Right lung (tissue), 5 donors: ENCODE data around the gene RANBP17. TPM values are rescaled to one million over a fixed set of nuclear protein-coding genes. Genes with fewer than 3 reads are reported as not detected.
"Not testable (repeated sequence)": the region's sequence is repeated elsewhere in the genome, so short reads cannot be mapped to it uniquely, and the experiment has no call there.

Experiments used
- DNase-seq, 2 donors: peaks; one replicate each; pipeline ENCODE4 v3.0.0-alpha.2; 2013
- polyA plus RNA-seq, 5 donors: library from polyadenylated mRNA; unstranded; fragments of 120-200 nt; gene quantifications; one replicate each; pipeline versions ENCODE4 v1.2.1 to v1.2.3, GENCODE V29; 2013; ENCODE audit warnings: inconsistent platforms in 1 of 5, low replicate concordance in 1 of 5; ENCODE audit not compliant: insufficient read length in 5 of 5, insufficient read depth in 1 of 5

The RANBP17 gene
- polyA plus RNA-seq, 5 donors: 21.5 to 56.2 (median 39.6) TPM

DNA sequence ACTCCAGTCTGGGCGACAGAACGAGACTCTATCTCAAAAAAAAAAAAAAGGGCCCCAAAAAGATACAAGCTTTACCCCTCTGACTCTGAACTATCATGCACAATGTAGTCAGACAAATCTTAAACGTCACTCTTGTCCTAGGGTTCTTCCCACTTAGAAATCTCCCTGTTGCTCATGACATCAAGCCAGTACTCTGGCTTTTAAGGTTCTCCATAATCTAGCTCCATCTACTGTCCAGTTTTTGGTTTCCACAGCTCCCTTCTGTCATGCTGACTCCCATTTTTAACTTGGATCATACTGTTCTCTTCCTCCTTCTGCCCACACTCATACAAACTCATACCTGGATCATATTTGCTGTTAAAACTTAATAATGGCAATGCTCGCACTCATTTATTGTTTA is 290.6 kb downstream of the RANBP17 start:
- DNase-seq: no peak

DNA sequence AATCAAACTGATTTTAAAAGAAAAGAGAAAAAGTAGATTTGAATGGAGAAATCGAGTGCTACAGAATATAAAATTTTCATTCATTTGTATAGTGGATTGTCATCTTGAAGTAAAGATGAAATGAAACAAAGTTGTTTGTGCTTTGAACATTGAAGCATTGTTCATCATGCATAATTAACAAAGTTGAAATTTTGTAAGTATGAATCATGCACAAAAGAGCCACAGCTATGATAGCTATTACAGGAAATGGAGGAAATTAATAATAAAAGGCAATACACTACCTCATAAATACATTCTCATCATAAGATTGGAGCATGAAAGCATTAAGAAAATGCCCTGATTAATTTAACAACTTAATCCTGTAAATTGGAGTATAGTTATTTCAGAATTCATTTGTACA is 293.8 kb downstream of the RANBP17 start:
- no peak for DNase-seq

DNA sequence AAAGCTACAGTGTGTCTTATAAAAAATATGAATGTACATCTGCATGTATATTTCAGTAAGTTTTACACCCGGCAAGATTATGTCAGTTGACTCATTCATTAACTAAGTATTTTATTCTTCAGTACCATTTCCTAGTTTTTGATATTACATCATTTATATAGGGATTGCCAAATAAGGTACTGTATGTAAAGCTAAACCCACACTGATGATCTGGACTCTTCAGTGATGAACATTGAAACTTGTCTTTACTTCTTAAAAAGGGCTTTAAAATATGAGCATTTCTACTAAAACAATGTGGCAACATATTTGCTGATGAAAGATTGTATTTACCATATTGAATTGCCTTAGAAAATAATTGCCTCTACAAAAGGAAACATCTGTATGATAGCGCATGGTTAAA is 295.5 kb downstream of the RANBP17 start:
- no peak for DNase-seq

DNA sequence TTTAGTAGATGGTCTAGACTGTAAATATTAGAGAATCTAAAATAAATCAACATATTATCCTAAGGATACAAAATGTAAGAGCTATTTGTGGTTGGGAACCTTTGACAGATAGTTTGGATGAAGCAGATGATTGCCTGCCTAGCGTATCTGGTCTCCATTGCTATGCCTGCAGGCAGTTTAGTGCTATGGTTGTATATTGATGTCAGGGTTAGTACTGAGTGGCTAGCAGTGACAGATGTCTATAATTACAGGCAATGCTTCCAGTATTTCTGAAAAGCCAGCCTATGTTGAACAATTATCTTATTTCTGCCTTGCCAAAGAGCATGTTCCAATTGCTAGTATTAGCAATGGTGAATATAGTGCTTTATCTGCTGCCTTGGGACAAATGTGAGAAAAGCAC is 296.0 kb downstream of the RANBP17 start:
- DNase-seq: no peak

DNA sequence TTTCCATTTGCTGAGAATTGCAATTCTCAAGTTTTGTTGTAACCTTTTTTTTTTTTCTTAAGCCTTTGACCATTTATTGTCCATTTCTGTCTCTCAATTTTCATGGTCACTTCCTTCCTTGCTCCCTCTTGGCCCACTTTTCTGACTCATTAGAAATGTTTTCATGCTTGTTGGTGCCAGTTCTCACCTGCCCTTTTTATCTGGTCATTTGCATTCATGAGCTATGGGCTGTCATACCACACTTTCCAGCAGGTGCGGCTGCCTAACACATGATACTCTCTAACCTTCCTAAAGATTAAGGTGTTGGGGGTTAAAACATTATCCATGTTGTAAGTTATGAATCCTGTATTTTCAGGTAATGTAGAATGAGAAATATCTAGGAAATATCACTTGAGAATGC is 296.8 kb downstream of the RANBP17 start:
- DNase-seq: no peak

DNA sequence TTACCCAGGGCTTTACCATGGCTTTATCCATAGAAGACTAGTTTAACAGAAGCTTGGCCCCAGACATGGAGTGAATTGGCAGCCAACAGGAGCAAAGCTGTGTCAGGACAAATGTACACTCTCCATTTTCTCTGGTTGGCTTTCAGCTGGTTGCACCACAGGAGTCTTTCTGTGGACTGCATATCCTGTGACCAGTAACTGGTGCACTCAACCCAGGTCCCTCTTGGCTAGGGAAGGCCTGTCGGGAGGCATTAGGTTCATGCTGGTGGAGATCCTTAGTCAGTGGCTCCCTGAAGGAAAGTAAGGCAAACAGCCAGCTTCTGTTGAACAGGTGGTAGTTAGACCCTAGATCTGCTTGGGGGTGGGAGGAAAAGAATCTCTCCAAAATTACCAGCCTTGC is 300.3 kb downstream of the RANBP17 start:
- DNase-seq: no peak

DNA sequence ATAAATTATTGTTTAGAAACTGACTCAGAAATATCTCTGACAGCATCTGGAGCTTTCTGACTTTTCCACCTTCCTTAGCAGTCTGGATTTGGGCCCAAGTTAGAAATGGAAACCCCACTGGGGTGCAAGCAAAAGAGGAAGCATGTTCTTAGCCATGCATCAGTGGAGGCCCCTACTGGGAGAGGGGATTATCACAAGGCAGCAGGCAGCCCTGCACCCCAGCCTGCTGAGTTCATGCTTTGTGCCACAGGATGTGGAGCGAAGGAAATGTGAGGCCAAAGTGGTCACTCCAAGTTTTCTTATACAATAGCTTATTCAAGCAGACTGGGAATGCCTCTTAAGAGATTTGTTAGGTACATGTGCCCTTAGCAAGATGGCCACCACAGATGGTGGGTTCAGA is 300.8 kb downstream of the RANBP17 start:
- no peak for DNase-seq

DNA sequence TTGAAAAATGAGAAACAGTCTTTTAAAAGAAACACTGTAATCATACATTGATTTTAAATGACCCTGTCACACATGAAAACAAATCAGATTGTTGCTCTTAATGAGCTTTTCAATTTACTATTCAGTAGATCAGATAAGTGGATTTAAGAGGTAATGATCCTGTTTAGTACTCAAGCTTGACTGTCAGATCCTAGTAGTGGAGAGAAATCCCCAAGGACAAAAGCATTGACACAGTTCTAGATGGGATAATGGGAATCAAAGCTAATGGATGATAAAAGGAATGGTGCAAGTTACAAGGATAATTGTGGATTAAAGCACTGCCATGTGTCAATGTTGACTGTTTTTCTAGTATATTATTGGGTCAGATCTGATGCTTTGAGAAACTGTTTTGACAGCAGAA is 304.9 kb downstream of the RANBP17 start:
- no peak for DNase-seq

DNA sequence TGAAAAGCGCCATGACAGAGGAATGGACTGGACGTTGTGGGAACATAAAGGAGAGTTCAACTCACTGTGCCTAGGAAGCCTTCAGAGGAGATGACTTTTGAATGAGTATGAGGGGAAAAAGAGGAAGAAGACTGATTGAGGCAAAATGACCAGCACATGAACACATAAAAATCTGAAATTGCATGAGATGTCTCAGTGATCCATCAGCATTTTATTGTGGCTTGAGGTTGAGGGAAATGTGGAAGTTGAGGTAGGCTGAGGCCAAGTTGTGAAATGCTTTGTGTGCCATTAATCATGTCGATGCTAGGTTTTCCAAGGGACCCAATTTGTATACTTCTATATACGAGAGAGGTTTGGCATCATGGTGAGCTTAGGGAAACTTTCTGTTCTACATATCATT is 306.4 kb downstream of the RANBP17 start:
- DNase-seq: no peak

DNA sequence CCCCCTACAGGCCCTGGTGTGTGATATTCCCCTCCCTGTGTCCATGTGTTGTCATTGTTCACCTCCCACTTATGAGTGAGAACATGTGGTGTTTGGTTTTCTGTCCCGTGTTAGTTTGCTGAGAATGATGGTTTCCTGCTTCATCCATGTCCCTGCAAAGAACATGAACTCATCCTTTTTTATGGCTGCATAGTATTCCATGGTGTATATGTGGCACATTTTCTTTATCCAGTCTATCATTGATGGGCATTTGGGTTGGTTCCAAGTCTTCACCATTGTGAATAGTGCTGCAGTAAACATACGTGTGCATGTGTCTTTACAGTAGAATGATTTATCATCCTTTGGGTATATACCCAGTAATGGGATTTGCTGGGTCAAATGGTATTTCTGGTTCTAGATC is 313.1 kb downstream of the RANBP17 start:
- not testable (repeated sequence) for DNase-seq

DNA sequence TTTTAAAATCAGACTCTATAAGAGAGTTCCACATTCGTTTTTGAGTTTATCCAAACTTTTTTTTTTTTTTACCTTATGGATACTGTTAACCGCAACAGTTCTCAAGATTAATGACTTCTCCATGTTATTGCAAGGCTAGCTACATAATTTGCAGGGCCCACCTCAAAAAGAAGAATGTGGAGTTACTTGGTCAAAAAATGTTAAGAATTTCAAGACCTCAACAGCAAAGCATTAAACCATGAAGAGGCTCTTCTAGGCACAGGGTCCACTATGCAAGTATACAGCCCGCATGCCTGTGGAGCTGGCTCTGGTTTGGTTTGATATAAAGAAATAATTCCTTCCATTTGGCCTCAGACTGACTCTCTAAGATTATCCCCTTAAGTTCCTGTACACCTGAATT is 313.9 kb downstream of the RANBP17 start:
- no peak for DNase-seq

DNA sequence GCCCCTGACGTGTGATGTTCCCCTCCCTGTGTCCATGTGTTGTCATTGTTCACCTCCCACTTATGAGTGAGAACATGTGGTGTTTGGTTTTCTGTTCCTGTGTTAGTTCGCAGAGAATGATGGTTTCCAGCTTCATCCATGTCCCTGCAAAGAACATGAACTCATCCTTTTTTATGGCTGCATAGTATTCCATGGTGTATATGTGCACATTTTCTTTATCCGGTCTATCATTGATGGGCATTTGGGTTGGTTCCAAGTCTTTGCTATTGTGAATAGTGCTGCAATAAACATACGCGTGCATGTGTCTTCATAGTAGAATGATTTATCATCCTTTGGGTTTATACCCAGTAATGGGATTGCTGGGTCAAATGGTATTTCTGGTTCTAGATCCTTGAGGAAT is 316.4 kb downstream of the RANBP17 start:
- DNase-seq: not testable (repeated sequence)

DNA sequence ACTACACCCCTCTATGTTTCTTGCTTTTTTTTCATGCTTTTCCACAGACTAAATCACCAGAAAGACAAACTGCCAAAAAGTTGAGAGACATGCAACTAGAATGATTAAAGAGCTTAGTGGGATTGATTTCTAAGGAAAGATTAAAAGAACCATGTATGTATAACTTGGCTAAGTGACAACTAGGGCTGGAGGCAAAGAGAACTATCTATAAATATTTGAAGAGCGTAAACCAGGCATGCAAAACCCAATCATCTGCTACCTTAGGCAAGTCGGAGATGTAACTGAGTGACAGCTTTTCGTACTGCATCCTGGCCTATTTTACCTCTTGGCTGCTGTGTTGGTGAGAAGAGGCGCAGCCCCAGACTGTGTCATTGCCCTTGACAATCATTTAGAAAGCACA is 326.2 kb downstream of the RANBP17 start:
- DNase-seq: no peak

DNA sequence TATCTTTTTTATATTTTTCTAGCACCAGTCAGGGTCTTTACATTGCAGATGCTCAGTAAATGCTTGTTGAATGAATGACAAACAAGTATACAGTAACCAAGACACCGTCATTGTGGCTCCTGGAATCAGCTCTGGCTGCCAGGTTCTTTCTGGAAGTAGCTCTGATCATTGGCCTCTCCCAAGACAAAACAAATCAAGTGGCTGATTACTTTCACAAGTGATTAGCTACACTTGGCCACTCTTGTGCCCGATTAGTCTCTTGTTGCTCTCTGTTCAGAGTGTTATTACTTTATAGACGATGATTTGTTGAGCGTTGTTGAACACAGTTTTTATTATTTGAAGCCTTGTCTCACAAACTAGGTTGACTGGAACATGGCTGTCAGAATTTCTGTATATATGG is 327.6 kb downstream of the RANBP17 start:
- no peak for DNase-seq

DNA sequence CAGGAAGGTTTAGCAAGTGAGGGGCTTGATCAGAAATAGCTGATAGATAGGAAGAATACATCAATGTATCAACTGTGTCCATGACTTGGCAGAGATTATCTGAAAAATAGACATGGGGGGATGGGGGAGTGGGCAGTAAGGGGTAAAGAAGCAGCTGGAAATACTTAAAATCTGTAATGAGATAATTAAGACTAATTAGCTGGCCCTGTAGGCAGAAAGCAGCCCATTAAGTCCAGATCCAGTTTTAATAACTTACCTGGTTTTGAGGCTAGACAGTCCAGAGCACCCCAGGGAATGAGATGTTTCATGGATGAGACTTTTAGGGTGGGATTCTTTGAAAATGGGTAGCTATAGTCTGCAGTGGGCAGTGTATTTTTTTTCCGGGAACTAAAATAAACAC is 330.3 kb downstream of the RANBP17 start:
- DNase-seq: no peak

DNA sequence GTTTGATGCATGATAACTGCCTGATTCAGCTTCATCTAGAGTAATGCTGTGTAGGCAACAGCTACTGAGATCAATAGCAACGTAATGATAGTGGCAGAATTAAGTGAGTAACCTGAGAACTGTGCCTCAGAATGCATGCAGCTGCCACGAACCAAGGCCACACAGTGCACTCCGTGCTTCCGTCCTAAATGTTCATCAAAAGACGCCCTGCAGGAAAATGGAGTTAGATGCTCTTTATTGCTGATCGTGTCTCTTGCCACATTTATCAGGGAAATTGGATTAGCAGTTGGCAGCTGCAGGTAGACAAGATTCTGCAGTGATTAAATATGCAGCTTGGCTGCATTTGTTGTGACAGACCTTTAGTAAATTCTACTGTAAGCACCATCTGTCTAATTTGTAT is 339.5 kb downstream of the RANBP17 start:
- DNase-seq: peak in 1 of 2 donors; percentile 3

DNA sequence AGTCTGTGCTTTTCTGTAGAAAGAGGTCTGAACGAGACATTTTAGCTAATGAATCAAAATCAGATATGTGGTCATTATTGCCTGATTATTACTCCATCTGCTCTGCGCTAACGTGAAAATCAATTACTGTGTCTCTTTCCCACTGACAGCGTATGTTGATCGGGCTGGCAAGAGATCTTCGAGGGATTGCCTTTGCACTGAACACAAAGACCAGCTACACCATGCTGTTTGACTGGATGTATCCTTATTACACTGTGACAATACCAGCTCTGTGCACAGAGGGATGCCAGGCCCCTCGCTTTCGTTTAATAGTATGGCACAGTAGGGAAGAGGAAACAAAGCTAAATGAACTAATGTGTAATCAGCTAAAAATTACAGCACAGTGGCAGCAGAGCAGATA is 343.6 kb downstream of the RANBP17 start:
- no peak for DNase-seq

DNA sequence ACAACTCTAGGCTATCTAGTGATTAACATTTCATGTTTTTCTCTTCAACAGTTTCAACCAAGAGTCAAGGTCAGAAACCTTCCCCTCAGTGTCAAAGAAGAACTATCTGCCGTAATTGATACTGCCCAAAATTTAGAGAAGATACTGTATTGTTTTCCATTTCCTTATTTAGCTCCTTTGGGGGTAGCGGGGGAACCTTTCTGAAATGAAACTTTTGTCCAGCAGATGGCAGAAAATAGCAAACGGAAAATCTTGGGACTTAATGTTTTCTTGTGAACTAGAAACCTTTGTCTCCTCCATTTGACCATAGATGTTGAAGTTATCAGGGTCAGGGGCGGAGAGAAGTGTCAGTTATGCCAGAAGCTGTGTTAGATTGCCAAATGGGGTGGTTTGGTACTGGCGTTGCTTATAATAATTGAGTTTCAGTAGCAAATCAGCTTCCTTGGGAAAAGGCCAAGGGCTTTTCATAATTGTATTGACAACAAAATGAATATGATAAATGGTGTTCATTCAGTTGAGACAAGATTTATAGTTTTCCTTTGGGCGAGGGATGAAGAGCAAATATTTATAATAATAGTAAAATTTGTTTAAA is 345.5 kb downstream of the RANBP17 start:
- DNase-seq: peak; percentile 25 to 33

DNA sequence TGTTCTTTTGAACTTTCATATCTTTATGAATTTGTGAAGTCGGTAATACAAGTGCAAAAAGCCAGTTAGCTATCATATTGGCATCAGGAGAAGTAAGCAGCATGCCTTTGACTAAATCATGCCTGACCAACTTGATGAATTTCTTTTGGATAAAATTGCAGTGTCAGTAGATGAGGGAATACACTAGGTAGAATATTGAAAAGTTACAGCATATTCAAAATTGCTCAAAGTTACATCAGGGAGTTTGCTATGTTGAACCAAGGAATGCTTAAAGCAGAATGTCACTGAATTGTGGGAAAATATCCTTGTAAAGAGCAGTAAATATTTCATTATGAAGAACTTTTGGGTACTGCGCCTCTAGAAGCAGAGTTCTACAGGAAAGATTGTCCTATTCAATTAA is 360.1 kb downstream of the RANBP17 start:
- no peak for DNase-seq

DNA sequence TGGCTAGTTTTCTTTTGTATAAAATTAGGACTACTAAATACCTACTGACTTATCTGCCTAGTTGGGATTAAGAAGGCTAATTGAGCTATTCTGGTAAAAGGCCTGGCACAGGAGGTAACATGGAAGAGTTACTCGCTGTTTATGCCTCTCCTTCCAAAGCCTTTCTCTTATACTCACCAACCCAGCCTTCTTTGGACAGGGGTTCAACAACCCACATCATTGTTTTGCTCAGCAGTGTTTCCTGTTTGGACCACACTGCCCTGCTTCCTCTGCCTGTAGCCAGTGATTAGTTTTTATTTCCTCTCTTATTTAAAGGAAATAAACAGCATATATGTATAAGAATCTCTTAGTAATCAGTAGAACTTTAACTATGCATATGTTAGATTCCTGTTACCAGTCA is 362.1 kb downstream of the RANBP17 start:
- DNase-seq: no peak

DNA sequence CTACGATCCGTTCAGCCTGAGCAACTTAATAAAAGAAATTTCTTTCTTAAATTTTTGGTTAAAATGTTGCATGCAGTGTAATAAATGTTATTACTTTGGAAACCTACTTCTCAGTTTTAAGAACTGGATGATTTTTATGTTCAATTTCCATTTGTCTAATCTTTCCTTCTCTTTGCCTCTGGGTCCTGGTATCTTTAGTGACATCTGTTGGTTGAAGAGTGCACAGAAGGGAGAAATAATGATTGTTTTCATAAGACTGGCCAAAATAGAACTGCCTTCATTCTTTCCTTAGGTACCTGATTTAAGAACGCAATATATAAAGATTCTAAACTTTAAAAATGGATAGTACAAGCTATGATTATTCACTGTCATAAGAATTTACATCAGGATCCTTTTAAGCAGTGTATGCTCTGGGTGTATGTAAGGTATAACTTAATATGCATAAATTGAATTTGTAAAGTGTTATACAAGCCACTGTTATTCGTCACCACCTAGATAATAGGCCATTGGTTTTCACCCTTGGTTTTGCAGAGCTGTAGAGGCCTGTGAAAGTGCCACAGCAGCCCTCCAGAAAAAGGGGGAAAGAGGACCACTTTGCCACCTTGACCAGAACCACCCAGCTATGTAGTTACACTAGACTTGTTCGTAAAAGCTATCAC is 364.4 kb downstream of the RANBP17 start:
- no peak for DNase-seq

DNA sequence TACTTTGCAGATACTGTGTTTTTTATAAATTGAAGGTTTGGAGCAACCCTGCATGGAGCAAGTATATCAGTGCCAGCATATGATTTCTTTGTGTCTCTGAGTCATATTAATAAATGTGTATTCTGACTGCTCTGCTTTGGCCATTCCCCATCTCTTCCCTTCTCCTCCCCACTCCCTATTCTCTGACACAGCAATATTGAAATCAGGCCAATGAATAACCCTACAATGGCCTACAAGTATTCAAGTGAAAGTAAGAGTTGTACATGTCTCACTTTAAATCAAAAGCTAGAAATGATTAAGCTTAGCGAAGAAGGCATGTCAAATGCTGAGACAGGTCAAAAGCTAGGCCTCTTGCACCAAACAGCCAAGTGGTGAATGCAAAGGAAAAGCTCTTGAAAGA is 365.0 kb downstream of the RANBP17 start:
- no peak for DNase-seq

DNA sequence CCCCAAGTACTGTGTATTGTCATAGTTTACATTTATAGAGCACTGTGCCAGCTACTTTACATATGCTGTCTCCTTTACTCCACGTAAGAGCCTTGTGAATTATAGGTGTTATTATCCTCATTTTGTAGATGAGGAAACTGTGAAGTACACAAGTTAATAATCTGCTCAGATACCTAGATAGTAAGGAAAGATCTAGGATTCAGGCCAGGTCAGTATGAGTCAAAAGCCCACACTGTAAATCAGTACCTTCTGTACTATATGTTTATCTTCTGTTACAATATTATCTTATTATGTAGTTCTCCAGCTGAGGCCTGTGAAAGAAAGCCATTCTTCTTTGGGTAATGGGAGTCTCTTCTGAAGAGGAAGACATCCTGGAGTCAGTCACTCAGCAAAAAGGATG is 374.8 kb downstream of the RANBP17 start:
- no peak for DNase-seq

DNA sequence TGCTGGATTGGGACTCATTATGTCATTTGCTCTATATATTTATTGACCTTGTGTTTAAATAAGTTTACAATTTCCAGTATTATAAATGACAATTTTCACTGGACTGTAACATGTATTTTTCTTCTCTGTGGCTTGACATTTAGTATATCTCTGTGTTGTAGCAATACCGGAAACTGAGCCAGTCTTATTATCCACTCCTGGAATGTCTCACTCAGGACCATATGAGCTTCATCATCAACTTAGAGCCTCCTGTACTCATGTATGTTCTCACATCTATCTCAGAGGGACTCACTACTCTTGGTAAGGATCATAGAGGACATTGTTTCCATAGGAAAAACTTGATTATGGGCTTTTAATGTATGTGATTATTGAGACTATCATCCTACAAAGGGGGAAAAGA is 380.7 kb downstream of the RANBP17 start:
- DNase-seq: no peak
